Neuronal stem cell (in vitro differentiated cells): ENCODE results near the gene FES.
A peak's percentile ranks its signal among the peaks of the same experiment; 100 is the strongest.

Experiments
- DNase-seq: peaks from one replicate; pipeline ENCODE4 v3.0.0-alpha.2; 2013; ENCODE audit warnings: low spot score
- H2AFZ ChIP-seq: one replicate; pipeline ENCODE4 v1.6.1; 2013; ENCODE audit warnings: mild to moderate bottlenecking, low read length, inconsistent platforms
- H2AK5ac ChIP-seq: 2 replicates; pipeline ENCODE4 v1.6.1; 2013; ENCODE audit warnings: low read depth, mild to moderate bottlenecking, inconsistent platforms, low read length, moderate library complexity, mixed read lengths
- H2BK120ac ChIP-seq: 2 replicates; pipeline ENCODE4 v1.6.1; 2013; ENCODE audit warnings: low read depth, mild to moderate bottlenecking, inconsistent platforms, low read length, moderate library complexity, mixed read lengths
- H2BK12ac ChIP-seq: one replicate; pipeline ENCODE4 v1.6.1; 2013; ENCODE audit warnings: low read length, inconsistent platforms
- H2BK15ac ChIP-seq: 2 replicates; pipeline ENCODE4 v1.6.1; 2013; ENCODE audit warnings: mild to moderate bottlenecking, low read length, inconsistent platforms, mixed read lengths
- H2BK5ac ChIP-seq: one replicate; pipeline ENCODE4 v1.6.1; 2013; ENCODE audit warnings: inconsistent platforms, mild to moderate bottlenecking, low read length, moderate library complexity
- H3K14ac ChIP-seq: one replicate; pipeline ENCODE4 v1.6.1; 2013; ENCODE audit warnings: low read length, inconsistent platforms
- H3K18ac ChIP-seq: 2 replicates; pipeline ENCODE4 v1.6.1; 2013; ENCODE audit warnings: low read length, inconsistent platforms
- H3K23ac ChIP-seq: 2 replicates; pipeline ENCODE4 v1.6.1; 2013; ENCODE audit warnings: low read depth, mild to moderate bottlenecking, mixed read lengths, low read length, inconsistent platforms; ENCODE audit not compliant: poor library complexity
- H3K27ac ChIP-seq: replicated peaks from 3 replicates; pipeline ENCODE4 v1.5.1; 2013; ENCODE audit warnings: low read length, inconsistent platforms
- H3K27me3 ChIP-seq, 3 experiments: 2 replicates each; pipeline ENCODE4 v1.6.1; 2013; ENCODE audit warnings: low read length in 3 of 3, mild to moderate bottlenecking in 2 of 3, inconsistent platforms in 1 of 3, low read depth in 1 of 3, mixed read lengths in 1 of 3, moderate library complexity in 1 of 3; ENCODE audit not compliant: control insufficient read depth in 3 of 3, insufficient read depth in 3 of 3
- H3K36me3 ChIP-seq, 2 donors: replicated peaks in 1 of 2; 2 replicates each; pipeline ENCODE4 v1.6.1; 2013; ENCODE audit warnings: low read length in 2 of 2; ENCODE audit not compliant: control insufficient read depth in 2 of 2, insufficient read depth in 2 of 2
- H3K4ac ChIP-seq: 2 replicates; pipeline ENCODE4 v1.6.1; 2013; ENCODE audit warnings: inconsistent platforms, mild to moderate bottlenecking, low read length, moderate library complexity
- H3K4me1 ChIP-seq, 2 donors: 1 replicate in 1 of 2; 2 replicates in 1 of 2; pipeline ENCODE4 v1.6.1; 2013; ENCODE audit warnings: low read length in 2 of 2, low read depth in 1 of 2; ENCODE audit not compliant: control insufficient read depth in 2 of 2, insufficient read depth in 1 of 2
- H3K4me2 ChIP-seq: one replicate; pipeline ENCODE4 v1.6.1; 2013; ENCODE audit warnings: mild to moderate bottlenecking, low read length, inconsistent platforms; ENCODE audit not compliant: insufficient read depth, poor library complexity, severe bottlenecking
- H3K4me3 ChIP-seq, 2 donors: 2 replicates each; pipeline ENCODE4 v1.5.1; 2013; ENCODE audit warnings: low read length in 2 of 2, mild to moderate bottlenecking in 2 of 2, inconsistent platforms in 1 of 2, moderate library complexity in 1 of 2
- H3K79me1 ChIP-seq: one replicate; pipeline ENCODE4 v1.6.1; 2013; ENCODE audit warnings: low read depth, mild to moderate bottlenecking, inconsistent platforms, low read length, moderate library complexity
- H3K9ac ChIP-seq: one replicate; pipeline ENCODE4 v1.6.1; 2013; ENCODE audit warnings: mild to moderate bottlenecking, low read depth, low read length, inconsistent platforms; ENCODE audit not compliant: poor library complexity
- H3K9me3 ChIP-seq, 2 donors: replicated peaks in 1 of 2; 2 replicates each; pipeline versions ENCODE3 to v1.6.1; 2013; ENCODE audit warnings: low read length in 2 of 2, mild to moderate bottlenecking in 2 of 2, inconsistent platforms in 1 of 2, low read depth in 1 of 2, mixed read lengths in 1 of 2, moderate library complexity in 1 of 2; ENCODE audit not compliant: control insufficient read depth in 2 of 2, insufficient read depth in 1 of 2
- H4K8ac ChIP-seq: one replicate; pipeline ENCODE4 v1.6.1; 2013; ENCODE audit warnings: low read depth, mild to moderate bottlenecking, inconsistent platforms, low read length, moderate library complexity
- H4K91ac ChIP-seq: one replicate; pipeline ENCODE4 v1.6.1; 2013; ENCODE audit warnings: low read length, low read depth, mild to moderate bottlenecking, inconsistent platforms; ENCODE audit not compliant: poor library complexity
- WGBS, 2 donors: extraction: QIAGEN DNeasy Blood & Tissue Kit; methylation state at CpG; one replicate each; pipeline ENCODE4 v1.1.7; 2013; ENCODE audit warnings: missing lambda C conversion rate in 2 of 2, mixed read lengths in 1 of 2; ENCODE audit not compliant: insufficient read length in 2 of 2, insufficient replicate concordance in 1 of 2; ENCODE audit errors: extremely low coverage in 2 of 2; 5-methylcytosine and 5-hydroxymethylcytosine counted together

The FES gene

GRCh38 chr15:90934949-90935751 lies 50.8 kb downstream of the FES start, which contains the start of gene UNC45A:
UNC45A (plus strand) TSS chr15:90935285; CDS start chr15:90935325, 40 bp downstream.
- H3K4ac ChIP-seq, result peak within 1 kb of the TSS; percentile 6
- peak within 1 kb of the TSS; percentile 97 for H2AFZ ChIP-seq
- no CpG with 5 or more reads among the region's 65 CpGs for WGBS, 2 donors
- H3K14ac ChIP-seq, result peak within 1 kb of the TSS; percentile 83
- H3K4me3 ChIP-seq, result peak within 1 kb of the TSS; percentile 74 to 90
- peaks cover 14 to 15% of the 10 kb centered on the region in 2 donors for H3K4me1 ChIP-seq
- H3K36me3 ChIP-seq, result peaks cover 12 to 36% of the 10 kb centered on the region in 2 donors
- peak within 1 kb of the TSS; percentile 93 for H3K9ac ChIP-seq
- no peaks in the 10 kb centered on the region for H3K9me3 ChIP-seq
- no peak within 1 kb of the TSS for H4K8ac ChIP-seq
- H3K27ac ChIP-seq, result no peak within 1 kb of the TSS
- H3K27me3 ChIP-seq, result peaks cover 0 to 5% (median 4%) of the 10 kb centered on the region in 3 experiments
- H3K18ac ChIP-seq, result peak within 1 kb of the TSS; percentile 94
- no peak within 1 kb of the TSS for H2BK15ac ChIP-seq
- no peak within 1 kb of the TSS for H2BK12ac ChIP-seq
- H3K79me1 ChIP-seq, result no peaks in the 10 kb centered on the region
- H2BK120ac ChIP-seq, result no peak within 1 kb of the TSS
- peak within 1 kb of the TSS; percentile 63 for H3K23ac ChIP-seq
- peak within 1 kb of the TSS; percentile 4 for H2AK5ac ChIP-seq
- H4K91ac ChIP-seq, result no peak within 1 kb of the TSS
- DNase-seq, result peak; percentile 88
- no peak within 1 kb of the TSS for H2BK5ac ChIP-seq
- peak within 1 kb of the TSS; percentile 99 for H3K4me2 ChIP-seq

GRCh38 chr15:90936823-90937222 lies 52.5 kb downstream of the FES start:
- Histone ChIP-seq H2BK5ac (no peak overlapping the region), H2AFZ (no peak overlapping the region), H3K36me3 (peaks cover 22 to 50% of the 10 kb centered on the region in 2 donors), H2BK120ac (no peak overlapping the region), H3K27me3 (peaks cover 0 to 5% (median 4%) of the 10 kb centered on the region in 3 experiments), H3K4me3 (no peak overlapping the region), H2BK15ac (no peak overlapping the region), H3K14ac (no peak overlapping the region), H3K23ac (no peak overlapping the region), H3K9me3 (no peaks in the 10 kb centered on the region), H3K4ac (no peak overlapping the region), H3K79me1 (no peaks in the 10 kb centered on the region), H3K18ac (no peak overlapping the region), H3K27ac (no peak overlapping the region), H3K4me2 (no peak overlapping the region), H3K4me1 (peaks cover 13 to 14% of the 10 kb centered on the region in 2 donors), H4K91ac (no peak overlapping the region), H3K9ac (no peak overlapping the region), H2AK5ac (no peak overlapping the region), H4K8ac (no peak overlapping the region), H2BK12ac (no peak overlapping the region)
- no CpG with 5 or more reads among the region's 1 CpG for WGBS, 2 donors
- DNase-seq, result no peak

DNA sequence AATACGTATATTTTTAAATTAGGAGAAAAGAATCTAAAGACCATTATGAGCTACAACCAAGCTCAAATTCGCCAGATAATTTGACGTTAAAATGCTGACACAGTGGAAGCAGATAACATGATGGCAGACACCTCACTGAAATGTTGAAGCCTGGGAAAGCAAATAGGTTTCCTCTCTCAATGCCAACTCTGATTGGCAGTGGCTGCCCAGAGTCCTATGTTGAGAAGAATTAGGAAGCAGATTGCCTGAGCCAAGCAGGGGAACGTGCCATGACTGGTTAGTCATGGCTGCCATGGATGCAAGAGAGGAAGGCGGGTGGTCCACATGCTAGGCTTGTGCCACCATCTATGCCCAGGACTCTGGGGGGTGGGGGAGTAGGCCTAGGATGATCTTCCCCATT lies 54.0 kb downstream of the FES start:
- Histone ChIP-seq H3K9me3 (no peaks in the 10 kb centered on the region), H3K23ac (no peak overlapping the region), H3K36me3 (peaks cover 31 to 64% of the 10 kb centered on the region in 2 donors), H2AFZ (no peak overlapping the region), H2BK12ac (no peak overlapping the region), H3K9ac (no peak overlapping the region), H3K14ac (no peak overlapping the region), H2BK5ac (no peak overlapping the region), H2AK5ac (no peak overlapping the region), H3K18ac (no peak overlapping the region), H2BK15ac (no peak overlapping the region), H3K27ac (no peak overlapping the region), H4K8ac (no peak overlapping the region), H3K4me2 (no peak overlapping the region), H3K4me3 (no peak overlapping the region), H3K79me1 (no peaks in the 10 kb centered on the region), H3K4ac (no peak overlapping the region), H4K91ac (no peak overlapping the region), H3K4me1 (peaks cover 11 to 12% of the 10 kb centered on the region in 2 donors), H3K27me3 (peaks cover 0 to 5% (median 4%) of the 10 kb centered on the region in 3 experiments), H2BK120ac (no peak overlapping the region)
- WGBS, 2 donors, result 100% methylated on average over 1 of the region's 5 CpGs; no CpG with 5 or more reads in 1 of the 2 donors
- DNase-seq, result no peak

GRCh38 chr15:90939756-90940155 lies 55.5 kb downstream of the FES start:
- H3K14ac ChIP-seq, result no peak overlapping the region
- H3K27me3 ChIP-seq, result no peaks in the 10 kb centered on the region
- H3K79me1 ChIP-seq, result no peaks in the 10 kb centered on the region
- H3K4me2 ChIP-seq, result no peak overlapping the region
- H4K8ac ChIP-seq, result no peak overlapping the region
- no peak overlapping the region for H2BK5ac ChIP-seq
- H2BK12ac ChIP-seq, result no peak overlapping the region
- H3K23ac ChIP-seq, result no peak overlapping the region
- no peak overlapping the region for H3K4ac ChIP-seq
- no peaks in the 10 kb centered on the region for H3K9me3 ChIP-seq
- no peak overlapping the region for H3K27ac ChIP-seq
- peaks cover 7 to 8% of the 10 kb centered on the region in 2 donors for H3K4me1 ChIP-seq
- no peak overlapping the region for H3K4me3 ChIP-seq
- WGBS, 2 donors, result no CpG with 5 or more reads among the region's 7 CpGs
- no peak overlapping the region for H2AFZ ChIP-seq
- no peak for DNase-seq
- H2BK120ac ChIP-seq, result no peak overlapping the region
- no peak overlapping the region for H3K9ac ChIP-seq
- no peak overlapping the region for H2AK5ac ChIP-seq
- no peak overlapping the region for H2BK15ac ChIP-seq
- H4K91ac ChIP-seq, result no peak overlapping the region
- no peak overlapping the region for H3K18ac ChIP-seq
- H3K36me3 ChIP-seq, result peaks cover 38 to 79% of the 10 kb centered on the region in 2 donors
